Chondrocyte (in vitro differentiated cells): ENCODE results near the gene OR10V1. TPM values are rescaled to one million over a fixed set of nuclear protein-coding genes. Genes with fewer than 3 reads are reported as not detected.

Source experiments
- DNase-seq: peaks from one replicate; pipeline ENCODE4 v3.0.0; 2021; ENCODE audit warnings: mixed read lengths, low spot score
- H3K27ac Mint-ChIP-seq: one replicate; pipeline ENCODE4 v1.8.0; 2021; ENCODE audit warnings: mild to moderate bottlenecking, moderate library complexity, mixed read lengths; ENCODE audit not compliant: unreplicated experiment
- H3K27me3 Mint-ChIP-seq: 2 replicates; pipeline ENCODE4 v1.8.0; 2021; ENCODE audit warnings: low read depth, mixed read lengths
- H3K36me3 Mint-ChIP-seq: 2 replicates; pipeline ENCODE4 v1.8.0; 2021; ENCODE audit warnings: low read depth, mixed read lengths
- H3K4me1 Mint-ChIP-seq: 2 replicates; pipeline ENCODE4 v1.8.0; 2021; ENCODE audit warnings: low read depth, mild to moderate bottlenecking, mixed read lengths
- H3K4me3 Mint-ChIP-seq: one replicate; pipeline ENCODE4 v1.8.0; 2021; ENCODE audit warnings: mild to moderate bottlenecking, moderate library complexity, mixed read lengths; ENCODE audit not compliant: unreplicated experiment
- H3K9me3 Mint-ChIP-seq: 2 replicates; pipeline ENCODE4 v1.8.0; 2021; ENCODE audit warnings: low read depth, mixed read lengths
- total RNA-seq: library from RNA; stranded (reverse); gene quantifications from 3 replicates; pipeline ENCODE4 v1.2.1, GENCODE V29; 2021
- TF ChIP-seq, protein P1 (sequence below): fragments of 200-600 bp; sonication (generic); IDR thresholded peaks from 2 replicates; pipeline ENCODE4 v1.5.0; 2021; ENCODE audit warnings: antibody characterized with exemption, mild to moderate bottlenecking, moderate library complexity

Gene OR10V1
- total RNA-seq, 1 donor from 2014 or later: not detected

DNA sequence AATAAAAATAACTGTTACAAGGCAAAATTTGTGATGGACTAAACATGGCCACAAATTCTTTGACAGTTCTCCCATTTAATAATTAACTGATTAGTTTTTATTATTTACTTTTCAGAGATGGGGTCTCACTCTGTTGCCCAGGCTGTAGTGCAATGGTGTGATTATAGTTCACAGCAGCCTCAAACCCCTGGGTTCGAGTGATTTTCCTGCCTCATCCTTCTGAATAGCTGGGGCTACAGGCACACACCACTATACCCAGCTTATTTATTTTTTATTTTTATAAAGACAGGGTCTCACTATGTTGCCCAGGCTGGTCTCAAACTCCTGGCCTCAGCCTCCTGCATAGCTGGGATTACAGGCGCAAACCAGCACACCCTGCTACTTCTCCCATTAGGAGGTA is 40.4 kb downstream of the OR10V1 start:
- H3K27me3 Mint-ChIP-seq: no peaks in the 10 kb centered on the region
- H3K27ac Mint-ChIP-seq: no peak overlapping the region
- no peaks in the 10 kb centered on the region for H3K36me3 Mint-ChIP-seq
- no peak overlapping the region for H3K4me3 Mint-ChIP-seq
- TF ChIP-seq, protein P1, sequence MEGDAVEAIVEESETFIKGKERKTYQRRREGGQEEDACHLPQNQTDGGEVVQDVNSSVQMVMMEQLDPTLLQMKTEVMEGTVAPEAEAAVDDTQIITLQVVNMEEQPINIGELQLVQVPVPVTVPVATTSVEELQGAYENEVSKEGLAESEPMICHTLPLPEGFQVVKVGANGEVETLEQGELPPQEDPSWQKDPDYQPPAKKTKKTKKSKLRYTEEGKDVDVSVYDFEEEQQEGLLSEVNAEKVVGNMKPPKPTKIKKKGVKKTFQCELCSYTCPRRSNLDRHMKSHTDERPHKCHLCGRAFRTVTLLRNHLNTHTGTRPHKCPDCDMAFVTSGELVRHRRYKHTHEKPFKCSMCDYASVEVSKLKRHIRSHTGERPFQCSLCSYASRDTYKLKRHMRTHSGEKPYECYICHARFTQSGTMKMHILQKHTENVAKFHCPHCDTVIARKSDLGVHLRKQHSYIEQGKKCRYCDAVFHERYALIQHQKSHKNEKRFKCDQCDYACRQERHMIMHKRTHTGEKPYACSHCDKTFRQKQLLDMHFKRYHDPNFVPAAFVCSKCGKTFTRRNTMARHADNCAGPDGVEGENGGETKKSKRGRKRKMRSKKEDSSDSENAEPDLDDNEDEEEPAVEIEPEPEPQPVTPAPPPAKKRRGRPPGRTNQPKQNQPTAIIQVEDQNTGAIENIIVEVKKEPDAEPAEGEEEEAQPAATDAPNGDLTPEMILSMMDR: no peak
- H3K4me1 Mint-ChIP-seq: peaks cover 8% of the 10 kb centered on the region
- H3K9me3 Mint-ChIP-seq: no peaks in the 10 kb centered on the region
- no peak for DNase-seq

- peaks cover 3% of the 10 kb centered on the region for H3K36me3 Mint-ChIP-seq
Measured at GRCh38 chr11:59671471-59671870, 42.2 kb downstream of the OR10V1 start.

DNA sequence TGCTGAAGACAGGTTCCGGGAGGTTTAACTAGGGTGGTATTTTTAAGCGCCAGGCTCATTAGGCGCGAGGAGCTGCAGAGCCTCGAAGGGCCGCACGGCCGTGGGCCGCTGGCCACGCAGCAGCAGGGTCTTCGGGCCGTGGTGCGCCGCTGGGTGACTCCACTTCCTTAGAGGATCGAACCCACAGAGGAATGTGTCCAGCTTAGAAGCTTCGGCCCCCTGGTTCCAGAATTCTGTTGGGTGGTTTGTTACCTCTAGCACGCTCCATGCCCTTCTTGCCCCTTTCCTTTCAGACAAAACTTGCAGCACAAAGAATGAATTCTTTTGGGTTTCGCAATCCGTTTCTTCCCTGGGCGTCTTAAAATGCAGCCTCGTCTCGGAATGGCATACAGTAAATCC is 44.0 kb downstream of the OR10V1 start:
- TF ChIP-seq, protein P1: no peak
- H3K4me3 Mint-ChIP-seq: peak overlapping the region; percentile 94
- no peak for DNase-seq
- no peaks in the 10 kb centered on the region for H3K9me3 Mint-ChIP-seq
- H3K27me3 Mint-ChIP-seq: no peaks in the 10 kb centered on the region
- peaks cover 27% of the 10 kb centered on the region for H3K4me1 Mint-ChIP-seq
- peaks cover 9% of the 10 kb centered on the region for H3K36me3 Mint-ChIP-seq
- peak overlapping the region; percentile 100 for H3K27ac Mint-ChIP-seq

More at GRCh38 chr11:59671471-59671870, 42.2 kb downstream of the OR10V1 start:
- H3K4me3 Mint-ChIP-seq: no peak overlapping the region
- H3K9me3 Mint-ChIP-seq: no peaks in the 10 kb centered on the region
- H3K4me1 Mint-ChIP-seq: peaks cover 26% of the 10 kb centered on the region
- no peak overlapping the region for H3K27ac Mint-ChIP-seq
- no peaks in the 10 kb centered on the region for H3K27me3 Mint-ChIP-seq
- DNase-seq: no peak
- TF ChIP-seq, protein P1: no peak

GRCh38 chr11:59668950-59669610 is 44.6 kb downstream of the OR10V1 start, which contains the start of gene PATL1:
Gene PATL1, minus strand, starts transcription at chr11:59669037. Its CDS starts 142 bp downstream, at chr11:59668895.
- H3K9me3 Mint-ChIP-seq: no peaks in the 10 kb centered on the region
- TF ChIP-seq, protein P1: no peak
- peaks cover 27% of the 10 kb centered on the region for H3K4me1 Mint-ChIP-seq
- no peaks in the 10 kb centered on the region for H3K27me3 Mint-ChIP-seq
- H3K27ac Mint-ChIP-seq: peak within 1 kb of the TSS; percentile 100
- peak within 1 kb of the TSS; percentile 94 for H3K4me3 Mint-ChIP-seq
- DNase-seq: peak; percentile 99
- H3K36me3 Mint-ChIP-seq: peaks cover 12% of the 10 kb centered on the region

DNA sequence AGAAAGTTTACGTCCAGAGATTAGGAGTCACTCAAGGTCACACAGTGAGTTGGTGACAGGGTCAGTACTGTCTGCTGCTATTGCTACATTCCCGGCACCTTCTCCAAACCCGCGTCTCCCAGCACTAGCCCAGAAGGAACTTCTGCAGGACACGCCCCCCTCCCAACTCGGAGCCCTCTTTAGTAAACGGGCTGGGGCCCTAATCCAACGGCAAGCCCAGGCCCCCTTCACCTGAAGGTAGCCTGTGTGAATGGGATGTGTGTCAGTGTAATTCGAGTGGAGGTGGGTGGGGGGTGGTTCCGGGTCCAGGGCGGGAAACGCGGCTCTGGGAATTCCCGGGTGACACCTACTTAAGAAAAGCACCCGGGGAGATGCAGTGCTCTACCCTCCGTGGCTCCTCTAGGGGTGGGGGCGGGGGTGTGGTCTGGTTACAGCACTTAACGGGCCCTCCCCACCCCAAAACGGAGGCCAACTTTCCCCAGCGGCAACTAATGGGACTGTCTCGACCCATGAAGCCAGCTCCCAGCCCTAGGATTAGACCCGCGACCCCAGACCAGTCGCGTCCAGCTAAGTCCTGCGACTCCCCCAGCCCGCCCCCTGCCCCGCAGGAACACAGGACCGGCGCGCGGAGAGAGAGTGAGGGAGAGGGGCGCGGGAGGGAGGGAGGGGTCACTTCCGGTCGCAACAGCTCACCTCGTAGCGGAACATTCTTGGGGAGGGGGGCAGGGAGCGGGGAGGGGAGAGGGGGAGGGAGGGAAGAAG is 45.3 kb downstream of the OR10V1 start:
- Mint-ChIP-seq H3K4me1 (peaks cover 27% of the 10 kb centered on the region), H3K36me3 (peaks cover 13% of the 10 kb centered on the region), H3K27me3 (no peaks in the 10 kb centered on the region), H3K27ac (peak overlapping the region; percentile 93), H3K9me3 (no peaks in the 10 kb centered on the region), H3K4me3 (peak overlapping the region; percentile 83)
- DNase-seq: no peak
- TF ChIP-seq, protein P1: peak; percentile 55
